ENCODE data around the gene SLC30A1. TPM values are rescaled to one million over a fixed set of nuclear protein-coding genes. Genes with fewer than 3 reads are reported as not detected.

Gene SLC30A1
- total RNA-seq, 2 donors from 2014 or later: 18.5 to 28.0 TPM

GRCh38 chr1:211606914-211607753 lies 28.2 kb upstream of the SLC30A1 start:
- TF ChIP-seq CTCF (IDR thresholded peaks at IDR 0.05): no peak
- no peaks in the 10 kb centered on the region for H3K9me3 ChIP-seq
- H3K27me3 ChIP-seq: no peaks in the 10 kb centered on the region
- H3K9ac ChIP-seq (ENCODE audit: low read depth in 2 of 2, low read length in 2 of 2): no peak overlapping the region
- no peaks in the 10 kb centered on the region for H3K36me3 ChIP-seq
- H3K27ac ChIP-seq: peak overlapping the region; percentile 6
- no peak overlapping the region for H3K4me3 ChIP-seq
- H3K4me1 ChIP-seq: no peaks in the 10 kb centered on the region
- DNase-seq: no peak
- intact Hi-C loops (cut with DNase I): no loop called here

DNA sequence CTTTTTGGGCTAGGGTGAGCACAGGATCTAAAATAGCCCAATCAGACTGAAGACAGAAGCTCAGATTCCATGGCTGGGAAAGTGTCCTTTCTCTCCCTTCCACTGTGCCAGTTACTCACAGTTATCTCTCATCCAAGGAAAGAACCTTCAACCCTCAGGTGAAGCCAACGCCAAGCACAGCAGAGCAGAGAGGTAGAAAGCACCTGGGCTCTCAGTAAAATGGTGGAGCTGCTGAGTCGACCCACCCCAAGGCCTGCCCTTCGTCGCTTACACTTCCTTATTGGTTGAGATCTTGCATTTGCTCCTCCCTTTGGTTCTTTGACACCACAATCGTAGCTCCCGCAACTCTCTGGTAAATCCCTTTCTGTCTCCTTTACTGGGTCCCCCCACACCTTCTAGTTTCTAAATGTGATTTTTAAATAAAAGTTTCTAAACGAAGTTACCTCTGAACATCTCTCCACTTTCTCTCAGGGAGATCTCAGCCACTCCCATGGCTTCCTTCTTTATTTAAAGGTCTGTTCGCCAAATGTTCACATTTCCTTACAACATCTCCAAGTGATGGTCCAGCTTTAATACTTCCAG lies 27.5 kb upstream of the SLC30A1 start:
- no peaks in the 10 kb centered on the region for H3K4me1 ChIP-seq
- no peaks in the 10 kb centered on the region for H3K36me3 ChIP-seq
- no peak for DNase-seq
- H3K27ac ChIP-seq: peak overlapping the region; percentile 6
- intact Hi-C loops (cut with DNase I): no loop called here
- no peaks in the 10 kb centered on the region for H3K9me3 ChIP-seq
- H3K9ac ChIP-seq (ENCODE audit: low read depth in 2 of 2, low read length in 2 of 2): peak overlapping the region in 1 of 2 donors; percentile 41
- TF ChIP-seq CTCF (IDR thresholded peaks at IDR 0.05): no peak
- H3K27me3 ChIP-seq: no peaks in the 10 kb centered on the region
- no peak overlapping the region for H3K4me3 ChIP-seq

GRCh38 chr1:211605603-211606331 lies 26.8 kb upstream of the SLC30A1 start:
- H3K27me3 ChIP-seq: no peaks in the 10 kb centered on the region
- no peaks in the 10 kb centered on the region for H3K4me1 ChIP-seq
- no peak overlapping the region for H3K27ac ChIP-seq
- H3K4me3 ChIP-seq: no peak overlapping the region
- intact Hi-C loops (cut with DNase I): no loop called here
- no peak for TF ChIP-seq CTCF (IDR thresholded peaks at IDR 0.05)
- peak overlapping the region in 1 of 2 donors; percentile 41 for H3K9ac ChIP-seq (ENCODE audit: low read depth in 2 of 2, low read length in 2 of 2)
- H3K9me3 ChIP-seq: no peaks in the 10 kb centered on the region
- H3K36me3 ChIP-seq: no peaks in the 10 kb centered on the region
- no peak for DNase-seq

DNA sequence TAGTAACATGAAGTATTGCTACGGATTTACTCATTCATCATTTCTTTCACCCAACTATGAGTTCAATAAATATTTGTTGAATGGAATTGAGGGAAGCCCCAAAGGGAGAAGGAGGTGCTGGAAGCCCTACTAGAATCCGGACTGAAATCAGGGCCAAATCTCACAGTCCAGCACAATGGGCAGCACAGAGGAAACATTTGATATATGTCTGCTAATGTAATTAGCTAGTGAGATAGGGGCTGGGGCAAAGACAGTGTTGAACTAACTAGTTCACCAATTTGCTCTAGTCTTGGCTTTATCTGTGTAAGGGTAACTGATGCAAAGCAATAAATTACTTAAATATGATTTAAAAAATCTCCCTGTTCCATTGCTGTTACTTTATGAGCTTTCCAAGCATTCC lies 26.1 kb upstream of the SLC30A1 start:
- intact Hi-C loops (cut with DNase I): no loop called here
- Histone ChIP-seq H3K27me3 (no peaks in the 10 kb centered on the region), H3K9me3 (no peaks in the 10 kb centered on the region), H3K27ac (no peak overlapping the region), H3K4me1 (no peaks in the 10 kb centered on the region), H3K4me3 (no peak overlapping the region), H3K9ac (ENCODE audit: low read depth in 2 of 2, low read length in 2 of 2) (no peak overlapping the region), H3K36me3 (no peaks in the 10 kb centered on the region)
- DNase-seq: no peak
- TF ChIP-seq CTCF (IDR thresholded peaks at IDR 0.05): no peak

DNA sequence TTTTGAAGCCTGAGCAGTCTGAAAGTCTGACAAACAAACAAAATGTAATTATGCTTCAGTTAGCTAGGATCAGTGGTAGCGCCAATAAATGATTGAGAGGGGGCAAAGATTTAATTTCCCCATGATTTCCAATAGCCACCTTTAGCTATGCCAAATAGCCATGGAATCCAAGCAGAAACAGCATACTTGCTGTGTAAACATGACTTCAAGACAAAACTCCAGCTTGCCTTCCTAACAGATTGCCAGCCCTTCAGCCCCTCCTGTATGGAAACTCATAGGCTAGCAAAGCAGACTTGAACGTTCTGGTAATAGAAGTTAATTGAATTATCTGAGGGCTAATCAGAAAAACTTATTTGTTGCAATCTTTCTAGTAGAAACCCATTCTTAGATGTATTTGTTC lies 25.6 kb upstream of the SLC30A1 start:
- H3K27ac ChIP-seq: no peak overlapping the region
- no peak overlapping the region for H3K9ac ChIP-seq (ENCODE audit: low read depth in 2 of 2, low read length in 2 of 2)
- DNase-seq: no peak
- no peak for TF ChIP-seq CTCF (IDR thresholded peaks at IDR 0.05)
- H3K27me3 ChIP-seq: no peaks in the 10 kb centered on the region
- H3K4me1 ChIP-seq: no peaks in the 10 kb centered on the region
- no peaks in the 10 kb centered on the region for H3K36me3 ChIP-seq
- H3K4me3 ChIP-seq: no peak overlapping the region
- intact Hi-C loops (cut with DNase I): no loop called here
- H3K9me3 ChIP-seq: no peaks in the 10 kb centered on the region

Data from colonic mucosa (tissue), 4 donors.